ENCODE measurements around the gene LINC01488.

The LINC01488 gene

DNA sequence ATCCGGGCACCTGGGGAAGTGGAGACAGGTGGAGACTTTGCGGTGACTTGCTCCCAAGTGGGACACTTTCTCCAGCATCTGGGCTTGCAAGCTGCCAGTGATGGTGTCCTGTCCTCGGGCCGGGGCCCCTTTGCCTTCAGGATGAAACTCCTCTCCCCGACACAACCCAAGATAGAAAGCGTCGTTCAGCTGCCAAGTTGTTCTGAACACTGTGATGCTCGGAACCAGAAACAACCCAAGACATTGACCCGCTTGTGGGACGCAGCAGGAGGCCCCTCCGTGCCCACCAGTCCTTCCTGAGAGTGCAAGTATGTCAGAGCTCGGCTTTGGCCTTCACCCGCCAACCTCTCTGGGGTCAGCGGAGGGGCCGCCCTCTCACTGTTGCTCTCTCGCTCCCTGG lies 31.3 kb downstream of the LINC01488 start:
- no peak for DNase-seq

- no peak for DNase-seq
Measured at GRCh38 chr11:69513196-69513595, 31.7 kb downstream of the LINC01488 start.

DNA sequence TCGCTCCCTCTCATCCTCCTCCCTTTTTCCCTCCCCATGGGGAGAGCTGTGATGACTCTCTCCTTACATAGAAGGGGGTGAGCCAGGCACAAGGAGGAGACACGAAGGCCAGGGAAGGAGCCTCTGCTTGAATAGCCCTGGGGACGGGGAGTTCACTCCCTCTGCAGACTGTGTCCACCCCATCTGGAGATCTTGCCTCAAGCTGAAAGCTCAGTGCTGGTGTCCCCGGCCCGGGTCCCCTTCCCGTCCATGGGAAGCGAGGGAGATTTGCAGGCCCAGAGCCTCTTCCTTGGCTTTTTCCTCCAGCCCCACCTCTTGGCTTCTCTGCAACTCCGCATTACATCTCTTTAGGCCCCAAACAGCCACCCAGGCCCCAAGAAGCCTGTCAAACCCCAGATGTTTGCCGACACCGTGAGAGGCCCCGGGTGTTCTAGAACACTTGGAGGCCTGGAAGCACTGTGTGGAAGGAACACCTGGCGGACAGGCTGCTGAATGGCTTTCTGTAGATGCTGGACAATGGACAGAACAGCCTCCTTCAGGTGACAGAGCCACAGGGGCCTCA lies 32.3 kb downstream of the LINC01488 start:
- DNase-seq, result no peak

DNA sequence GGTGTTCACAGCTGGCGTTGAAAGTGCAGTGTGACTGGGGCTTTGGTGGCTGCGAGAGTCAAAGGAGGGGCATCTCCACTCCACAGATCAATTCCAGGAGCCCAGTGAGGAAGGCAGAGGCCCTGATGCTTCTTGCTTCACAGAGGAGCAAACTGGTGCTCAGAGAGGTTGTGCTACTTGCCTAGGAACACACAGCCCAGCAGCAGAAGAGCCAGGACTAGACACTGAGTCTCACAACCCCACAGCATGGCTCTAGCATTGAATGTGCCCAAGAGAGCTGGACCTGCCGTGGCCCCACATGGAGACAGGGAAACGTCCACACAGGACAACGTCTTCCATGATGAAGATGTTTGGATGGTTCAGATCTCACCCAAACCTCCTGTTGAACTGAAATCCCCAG lies 33.3 kb downstream of the LINC01488 start:
- no peak for DNase-seq

DNA sequence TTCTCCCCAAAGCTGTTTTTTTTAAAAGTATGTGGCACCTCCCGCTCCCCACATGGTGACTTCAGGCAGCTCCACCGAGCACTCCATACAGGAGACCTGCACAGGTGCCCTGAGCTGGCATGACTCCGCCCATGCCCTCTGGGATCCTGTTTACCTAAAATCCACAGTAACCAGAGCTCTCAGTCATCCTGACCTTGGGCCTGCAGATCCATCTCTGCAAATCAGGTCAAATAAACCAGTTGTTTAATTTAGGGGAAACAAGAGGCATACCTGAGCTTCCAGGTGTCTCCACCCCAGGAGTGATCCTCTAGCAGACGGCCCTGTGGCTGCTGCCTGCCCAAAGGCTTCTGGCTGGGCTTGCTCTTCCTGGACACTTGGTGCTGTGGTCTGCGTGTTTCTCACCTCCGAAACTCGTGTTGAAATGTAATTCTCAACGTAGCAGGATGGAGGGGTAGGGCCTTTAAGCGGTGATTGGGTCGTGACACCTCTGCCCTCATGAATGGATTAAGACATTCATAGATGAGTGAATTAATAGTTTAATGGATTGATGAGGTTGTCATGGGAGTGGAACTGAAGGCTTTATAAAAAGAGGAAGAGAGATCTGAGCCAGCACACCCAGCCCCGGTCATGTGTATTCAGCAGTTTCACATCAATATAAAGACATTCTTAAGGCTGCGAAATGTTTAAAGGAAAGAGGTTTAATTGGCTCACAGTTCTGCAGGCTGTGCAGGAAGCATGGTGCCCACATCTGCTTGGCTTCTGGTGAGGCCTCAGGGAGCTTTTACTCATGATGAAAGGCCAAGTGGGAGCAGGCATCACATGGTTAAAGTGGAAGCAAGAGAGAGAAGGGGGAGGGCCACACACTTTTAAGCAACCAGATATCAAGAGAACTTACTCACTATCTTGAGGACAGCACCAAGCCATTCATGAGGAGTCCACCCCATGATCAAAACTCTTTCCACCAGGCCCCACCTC lies 34.1 kb downstream of the LINC01488 start:
- DNase-seq, result no peak

DNA sequence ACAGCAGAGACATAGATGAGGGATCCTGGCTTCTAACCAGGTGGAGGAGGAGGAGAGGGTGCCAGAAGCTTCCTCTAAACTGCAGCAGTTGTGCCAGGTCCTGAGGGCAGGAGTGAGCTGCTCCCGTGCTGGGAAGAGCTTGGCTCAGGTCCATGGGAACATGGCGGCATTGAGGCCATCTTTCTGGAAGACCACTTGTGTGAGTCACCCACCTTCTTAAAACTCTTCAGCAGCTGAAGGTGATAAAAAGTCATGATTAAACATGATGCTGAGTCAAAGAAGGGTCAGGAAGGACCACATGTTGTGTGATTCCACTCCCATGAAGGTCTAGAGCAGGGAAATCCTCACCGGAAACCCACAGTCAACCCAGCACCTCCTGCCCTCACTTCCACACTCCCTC lies 35.1 kb downstream of the LINC01488 start:
- DNase-seq, result no peak

DNA sequence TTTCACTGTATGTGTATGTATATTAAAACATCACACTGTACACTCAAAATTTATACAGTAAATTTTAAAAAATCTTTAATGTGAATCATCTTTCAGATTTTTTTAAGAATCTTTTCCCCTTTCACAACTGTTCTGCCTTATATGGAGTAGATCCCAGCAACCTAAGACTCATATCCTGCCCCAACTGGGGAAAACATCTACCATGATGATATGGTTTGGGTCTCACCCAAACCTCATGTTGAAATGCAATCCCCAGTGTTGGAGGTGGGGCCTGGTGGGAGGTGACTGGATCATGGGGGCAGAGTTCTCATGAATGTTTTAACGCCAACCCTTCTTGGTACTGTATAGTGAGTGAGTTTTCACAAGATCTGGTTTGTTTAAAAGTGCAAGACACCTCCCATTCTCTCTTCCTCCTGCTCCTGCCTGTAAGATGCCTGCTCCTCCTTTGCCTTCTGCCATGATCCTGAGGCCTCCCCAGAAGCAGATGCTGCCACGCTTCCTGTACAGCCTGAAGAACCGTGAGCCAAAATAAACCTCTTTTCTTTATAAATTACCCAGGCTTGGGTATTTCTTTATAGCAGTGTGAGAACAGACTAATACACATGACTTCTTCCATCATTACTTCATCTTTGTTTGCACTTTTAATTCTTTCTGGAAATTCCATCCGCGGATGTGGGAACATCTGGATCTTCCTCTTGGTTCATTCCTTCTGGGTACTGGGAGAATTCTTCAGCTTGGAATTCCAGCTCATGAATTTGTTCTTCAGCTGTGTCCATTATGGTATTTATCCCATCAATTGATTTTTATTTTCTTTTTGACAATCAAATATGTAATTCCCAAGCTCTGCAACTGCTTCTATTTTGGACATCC lies 36.9 kb downstream of the LINC01488 start:
- DNase-seq, result no peak

DNA sequence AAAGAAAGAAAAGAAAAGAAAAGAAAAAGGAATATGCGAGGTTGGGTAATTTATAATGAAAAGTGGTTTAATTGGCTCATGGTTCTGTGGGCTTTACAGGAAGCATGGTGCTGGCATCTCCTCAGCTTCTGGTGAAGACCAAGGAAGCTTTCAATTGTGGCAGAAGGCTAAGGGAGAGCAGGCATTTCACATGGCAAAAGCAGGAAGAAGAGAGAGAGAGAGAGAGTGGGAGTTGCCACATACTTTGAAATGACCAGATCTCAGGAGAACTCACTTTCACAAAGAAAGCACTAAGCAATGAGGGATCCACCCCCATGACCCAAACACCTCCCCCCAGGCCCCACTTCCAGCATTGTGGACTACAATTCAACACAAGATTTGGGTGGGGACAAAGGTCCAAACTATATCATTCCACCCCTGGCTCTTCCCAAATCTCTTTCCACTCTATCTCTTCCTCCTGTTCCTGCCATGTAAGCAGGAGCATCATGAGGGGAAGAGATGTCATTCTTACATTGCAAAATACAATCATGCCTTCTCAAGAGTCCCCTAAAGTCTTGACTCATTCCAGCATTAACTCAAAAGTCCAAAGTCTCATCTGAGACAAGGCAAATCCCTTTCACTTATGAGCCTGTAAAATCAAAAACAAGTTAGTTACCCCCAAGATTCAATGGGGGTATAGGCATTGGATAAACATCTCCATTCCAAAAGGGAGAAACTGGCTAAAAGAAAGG lies 38.9 kb downstream of the LINC01488 start:
- DNase-seq, result no peak

DNA sequence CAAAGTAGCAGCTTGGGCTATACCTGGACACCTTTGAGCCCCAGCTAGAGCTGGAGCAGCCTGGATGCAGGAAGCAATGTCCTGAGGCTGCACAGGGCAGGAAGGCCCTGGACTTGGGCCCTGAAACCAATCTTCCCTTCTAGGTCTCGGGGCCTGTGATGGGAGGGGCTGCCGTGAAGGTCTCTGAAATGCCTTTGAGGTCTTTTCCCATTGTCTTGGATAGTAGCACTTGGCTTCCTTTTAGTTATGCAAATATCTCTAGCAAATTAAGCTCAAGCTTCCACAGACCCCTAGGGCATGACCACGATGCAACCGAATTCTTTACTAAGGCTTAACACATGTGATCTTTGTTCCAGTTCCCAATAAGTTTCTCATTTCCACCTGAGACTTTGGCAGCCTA lies 40.0 kb downstream of the LINC01488 start:
- DNase-seq, result no peak

DNA sequence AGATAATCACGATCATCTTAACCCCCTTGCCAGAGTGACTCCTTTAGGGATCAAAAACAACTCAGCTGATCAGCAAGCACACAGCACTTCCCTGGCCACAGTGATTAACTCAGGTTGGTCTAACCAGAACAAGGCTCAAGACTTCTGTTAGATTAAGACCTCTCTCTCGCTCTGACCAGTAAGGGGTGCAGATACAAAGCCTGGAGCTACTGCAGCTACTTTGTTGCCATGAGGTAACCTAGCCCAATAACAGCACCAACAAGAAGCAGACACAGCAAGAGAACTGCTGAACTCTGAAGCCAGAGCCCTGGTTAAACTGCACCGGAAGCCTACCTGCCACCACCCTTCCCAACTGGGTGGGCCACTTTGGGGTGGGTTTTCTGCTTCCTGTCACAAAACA lies 42.0 kb downstream of the LINC01488 start:
- DNase-seq, result no peak

DNA sequence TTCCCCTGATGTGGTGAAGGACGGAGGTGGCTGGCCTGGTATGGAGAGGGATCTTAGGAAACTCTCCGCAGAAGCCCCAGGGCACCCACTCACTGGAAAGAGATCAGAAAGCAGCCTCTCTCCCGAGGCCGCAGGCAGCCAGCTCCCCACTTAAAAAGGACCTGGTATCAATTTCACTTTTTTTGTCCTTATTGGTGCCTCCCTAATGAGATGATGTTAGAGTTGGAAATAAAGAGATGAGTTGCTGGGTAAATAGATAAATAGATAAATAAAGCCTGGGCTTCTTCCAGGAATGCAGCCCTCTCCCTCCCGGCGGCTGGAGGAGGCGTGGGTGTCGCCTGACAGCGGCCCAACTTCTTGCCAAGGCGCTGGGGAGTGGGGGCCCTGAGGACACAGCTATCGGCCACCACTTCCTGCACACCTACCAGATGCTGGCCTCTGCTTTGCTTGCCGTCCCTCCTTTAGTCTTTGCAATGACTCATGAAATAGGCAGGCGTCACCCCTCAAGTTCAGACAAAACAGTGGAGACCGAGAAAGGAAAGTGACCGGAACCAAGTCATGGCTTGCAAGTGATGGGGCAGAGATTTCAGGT lies 42.9 kb downstream of the LINC01488 start:
- DNase-seq, result no peak

GRCh38 chr11:69524991-69525411 lies 43.5 kb downstream of the LINC01488 start:
- no peak for DNase-seq

DNA sequence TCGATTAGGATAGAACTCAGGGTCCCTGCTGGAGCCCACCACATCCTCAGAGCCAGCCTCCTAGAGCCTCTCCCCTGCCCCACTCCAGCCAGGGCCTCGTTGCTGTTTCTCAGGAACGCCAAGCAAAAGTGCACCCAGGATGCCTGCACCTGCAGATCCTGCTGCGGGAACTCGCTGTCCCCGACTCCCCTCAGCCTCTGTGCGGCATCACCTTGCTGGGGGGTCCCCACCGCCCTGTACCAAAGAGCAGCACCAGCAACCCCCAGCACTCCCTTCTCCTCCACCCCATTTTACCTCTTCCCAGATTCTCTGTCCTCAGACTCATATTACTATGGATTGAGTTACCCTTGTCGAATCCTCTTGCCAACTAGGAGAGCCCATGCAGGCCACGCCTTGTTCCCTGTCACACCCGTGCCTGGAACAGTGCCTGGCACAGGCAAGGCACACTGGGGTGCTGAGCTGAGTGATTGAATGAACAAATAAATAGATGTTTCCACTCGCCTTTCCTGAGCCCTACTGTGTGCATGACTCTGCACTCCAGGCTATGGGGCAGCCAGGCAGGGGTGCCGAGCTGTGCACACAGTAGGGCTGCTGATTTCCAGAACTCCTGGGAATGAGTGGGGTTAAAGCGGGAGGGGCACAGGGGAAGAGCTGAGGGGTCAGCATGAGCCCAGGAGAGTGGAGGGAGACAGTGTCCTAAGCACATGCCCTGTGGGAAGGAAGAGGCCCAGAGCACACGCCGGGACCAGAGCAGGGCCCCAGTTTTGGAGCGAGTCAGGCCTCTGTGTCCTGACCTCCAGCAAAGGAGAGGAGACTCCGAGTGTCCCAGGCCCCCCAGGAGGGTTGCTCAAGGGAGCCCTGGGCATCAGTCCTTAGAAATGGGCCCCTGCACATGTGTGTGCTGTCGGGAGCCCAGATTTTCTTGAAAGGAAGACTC lies 44.3 kb downstream of the LINC01488 start:
- no peak for DNase-seq

- DNase-seq, result no peak
Measured at GRCh38 chr11:69526453-69526810, 45.0 kb downstream of the LINC01488 start.

DNA sequence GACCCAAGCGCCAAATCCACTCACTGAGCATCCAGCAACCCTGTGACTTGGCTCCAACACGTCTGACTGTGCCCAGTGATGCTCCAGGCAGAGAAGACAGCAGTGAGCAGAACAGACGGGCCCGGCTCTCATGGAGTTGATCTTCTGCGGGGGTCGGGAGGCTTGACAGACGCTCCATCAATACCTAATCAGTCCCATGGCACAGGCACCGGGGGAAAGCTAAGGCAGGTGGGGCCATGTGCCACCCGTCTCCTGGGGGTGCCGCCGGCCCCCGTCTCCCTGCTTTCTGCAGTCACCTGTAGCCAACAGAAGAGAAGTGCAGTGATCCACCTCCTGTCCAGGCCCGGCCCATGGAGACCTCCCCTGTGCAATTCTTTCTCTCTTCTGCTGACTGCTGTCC lies 47.5 kb downstream of the LINC01488 start:
- DNase-seq, result no peak

DNA sequence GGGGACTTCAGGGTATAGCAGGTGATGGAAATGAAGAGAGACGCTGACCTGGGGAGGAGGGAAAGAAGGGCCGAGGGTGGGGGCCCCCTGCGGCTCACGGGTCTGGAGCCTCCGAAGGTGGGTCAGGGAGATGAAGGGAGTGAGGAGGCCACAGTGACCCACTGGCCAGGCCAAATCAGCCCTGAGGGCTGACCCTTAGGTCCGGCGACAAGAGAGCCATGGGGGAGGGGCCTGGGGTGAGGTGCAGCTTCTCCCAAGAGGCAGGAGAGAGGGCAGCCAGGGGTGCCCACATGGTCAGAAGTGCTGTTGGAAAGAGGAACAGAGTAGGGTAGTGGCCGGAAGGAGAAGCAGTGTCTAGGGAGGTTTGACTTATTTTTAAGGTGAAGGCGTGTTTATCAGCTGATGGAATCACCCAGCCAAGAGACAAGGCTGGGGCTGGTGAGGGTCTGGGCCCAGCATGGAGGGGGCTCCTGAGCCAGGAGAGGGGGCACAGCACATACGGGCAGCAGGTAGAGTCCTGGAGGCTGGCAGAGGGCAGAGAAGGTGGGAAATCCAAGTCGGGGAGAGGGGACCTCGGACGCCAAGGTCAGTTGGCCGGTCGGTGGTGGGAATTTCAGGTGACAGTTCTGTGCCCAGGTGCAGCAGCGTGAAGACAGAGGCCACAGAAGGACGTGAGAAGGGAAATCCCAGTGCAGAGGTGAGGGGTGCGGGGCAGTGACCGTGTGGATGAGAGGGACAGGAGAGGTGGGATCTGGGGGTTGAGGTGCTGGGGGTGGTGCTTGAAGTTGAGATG lies 49.0 kb downstream of the LINC01488 start:
- no peak for DNase-seq

DNA sequence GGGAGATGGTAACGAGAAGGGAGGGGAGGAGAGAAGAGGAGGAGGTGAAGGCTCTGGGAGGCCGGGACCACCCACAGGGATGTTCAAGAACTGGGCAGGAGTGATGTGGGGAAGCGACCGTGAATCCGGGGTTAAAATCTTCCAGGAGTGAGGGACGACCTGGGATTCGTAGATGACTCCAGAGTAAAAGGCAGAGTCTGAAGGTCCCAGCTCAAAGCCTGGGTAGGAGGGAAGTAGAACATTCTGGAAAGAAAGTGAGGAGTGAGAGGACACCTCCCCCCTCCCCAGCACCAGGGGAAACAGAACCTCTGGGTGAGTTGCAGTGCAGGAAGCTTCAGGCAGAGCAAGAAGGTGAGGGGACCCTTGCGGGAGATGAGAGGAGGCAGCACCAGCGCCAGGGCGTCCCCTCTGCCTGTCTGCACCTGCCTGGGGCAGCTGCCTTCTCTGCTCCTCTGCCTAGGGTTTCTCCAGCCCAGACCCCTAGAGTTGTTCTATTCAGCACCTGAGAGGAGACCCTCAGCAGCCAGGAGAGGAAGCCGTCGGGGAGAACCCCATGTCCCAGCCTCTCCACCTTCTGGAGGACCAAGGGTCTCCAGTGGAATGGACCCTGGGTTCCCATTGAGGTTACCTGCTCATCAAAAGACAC lies 49.7 kb downstream of the LINC01488 start:
- DNase-seq, result no peak

DNA sequence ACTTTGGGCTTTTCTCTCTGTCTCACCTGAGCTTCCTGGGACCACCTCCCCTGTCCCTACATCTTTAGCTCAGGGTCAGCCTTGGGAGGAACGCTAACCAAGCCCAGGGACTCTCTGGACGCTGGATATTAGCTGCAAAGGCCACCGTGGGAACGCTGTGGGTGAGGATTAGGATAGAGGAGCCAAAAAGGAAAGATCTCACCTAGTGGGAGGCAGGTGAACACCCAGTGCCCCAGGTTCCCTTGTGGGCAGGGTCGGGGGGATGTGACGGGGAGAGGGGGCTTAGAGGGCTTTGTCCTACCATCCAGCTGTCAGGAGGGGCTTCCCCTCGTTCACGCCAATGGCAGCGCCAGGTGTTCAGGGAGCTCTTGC lies 50.2 kb downstream of the LINC01488 start:
- no peak for DNase-seq

GRCh38 chr11:69533296-69534165 lies 52.1 kb downstream of the LINC01488 start:
- DNase-seq, result no peak
